ENCODE results near the gene ADAM12.

DNA sequence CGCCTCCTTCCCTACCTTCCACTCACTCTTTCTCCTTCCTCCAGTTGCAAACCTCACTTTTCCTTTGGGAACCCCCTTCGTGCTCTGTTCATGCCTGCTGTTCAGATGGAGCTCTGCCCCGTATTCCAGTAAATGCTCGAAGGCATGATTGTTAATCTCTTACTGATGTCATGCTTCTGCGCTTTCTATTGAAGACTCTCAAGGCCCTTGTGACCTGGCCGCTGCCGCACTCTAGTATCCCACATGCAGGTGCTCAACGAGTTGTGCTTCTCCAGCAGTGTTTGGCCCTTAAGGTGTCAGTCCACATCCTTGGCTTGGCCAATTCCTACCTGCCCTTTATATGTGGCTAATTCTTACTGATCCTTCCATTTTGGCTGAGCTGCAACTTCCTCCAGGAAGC, 158.6 kb downstream of the ADAM12 start:
- TF ChIP-seq, protein P1, sequence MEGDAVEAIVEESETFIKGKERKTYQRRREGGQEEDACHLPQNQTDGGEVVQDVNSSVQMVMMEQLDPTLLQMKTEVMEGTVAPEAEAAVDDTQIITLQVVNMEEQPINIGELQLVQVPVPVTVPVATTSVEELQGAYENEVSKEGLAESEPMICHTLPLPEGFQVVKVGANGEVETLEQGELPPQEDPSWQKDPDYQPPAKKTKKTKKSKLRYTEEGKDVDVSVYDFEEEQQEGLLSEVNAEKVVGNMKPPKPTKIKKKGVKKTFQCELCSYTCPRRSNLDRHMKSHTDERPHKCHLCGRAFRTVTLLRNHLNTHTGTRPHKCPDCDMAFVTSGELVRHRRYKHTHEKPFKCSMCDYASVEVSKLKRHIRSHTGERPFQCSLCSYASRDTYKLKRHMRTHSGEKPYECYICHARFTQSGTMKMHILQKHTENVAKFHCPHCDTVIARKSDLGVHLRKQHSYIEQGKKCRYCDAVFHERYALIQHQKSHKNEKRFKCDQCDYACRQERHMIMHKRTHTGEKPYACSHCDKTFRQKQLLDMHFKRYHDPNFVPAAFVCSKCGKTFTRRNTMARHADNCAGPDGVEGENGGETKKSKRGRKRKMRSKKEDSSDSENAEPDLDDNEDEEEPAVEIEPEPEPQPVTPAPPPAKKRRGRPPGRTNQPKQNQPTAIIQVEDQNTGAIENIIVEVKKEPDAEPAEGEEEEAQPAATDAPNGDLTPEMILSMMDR (IDR thresholded peaks at IDR 0.05 in 2 of 3, conservative IDR thresholded peaks at IDR 0.05 in 1 of 3; ENCODE audit: borderline replicate concordance in 1 of 3, insufficient read depth in 1 of 3, low read depth in 2 of 3, low read length in 2 of 3), result no peak
- no peak for TF ChIP-seq YY1 (IDR thresholded peaks at IDR 0.05; ENCODE audit: extremely low read depth, insufficient replicate concordance, low read depth, low read length)
- TF ChIP-seq POLR2AphosphoS5 (IDR thresholded peaks at IDR 0.05; ENCODE audit: low read depth, low read length), result no peak
- no peak for TF ChIP-seq SP1 (IDR thresholded peaks at IDR 0.05; ENCODE audit: low read depth)
- TF ChIP-seq SIN3A (IDR thresholded peaks at IDR 0.05; ENCODE audit: low read depth), result no peak
- no peak for TF ChIP-seq TCF7L2 (IDR thresholded peaks at IDR 0.05; ENCODE audit: borderline replicate concordance, extremely low read depth, insufficient read depth, insufficient read length)
- TF ChIP-seq, protein P2, sequence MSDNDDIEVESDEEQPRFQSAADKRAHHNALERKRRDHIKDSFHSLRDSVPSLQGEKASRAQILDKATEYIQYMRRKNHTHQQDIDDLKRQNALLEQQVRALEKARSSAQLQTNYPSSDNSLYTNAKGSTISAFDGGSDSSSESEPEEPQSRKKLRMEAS (IDR thresholded peaks at IDR 0.05), result no peak
- no peak for TF ChIP-seq POLR2A (IDR thresholded peaks at IDR 0.05; ENCODE audit: borderline replicate concordance, extremely low read depth, insufficient read depth, insufficient read length)
- TF ChIP-seq, protein P3, sequence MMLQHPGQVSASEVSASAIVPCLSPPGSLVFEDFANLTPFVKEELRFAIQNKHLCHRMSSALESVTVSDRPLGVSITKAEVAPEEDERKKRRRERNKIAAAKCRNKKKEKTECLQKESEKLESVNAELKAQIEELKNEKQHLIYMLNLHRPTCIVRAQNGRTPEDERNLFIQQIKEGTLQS (IDR thresholded peaks at IDR 0.05), result no peak
- TF ChIP-seq EZH2phosphoT487 (IDR thresholded peaks at IDR 0.05; ENCODE audit: borderline replicate concordance), result no peak
